Muscle layer of colon (tissue), 2 donors: ENCODE measurements around the gene CHST2.

Source experiments
- H3K27ac ChIP-seq: one replicate; pipeline ENCODE4 v1.7.0; 2013; ENCODE audit warnings: low read depth, mild to moderate bottlenecking, low read length, moderate library complexity
- H3K27me3 ChIP-seq, 2 donors: one replicate each; pipeline ENCODE4 v1.7.0; 2013; ENCODE audit warnings: low read length in 2 of 2, mild to moderate bottlenecking in 2 of 2; ENCODE audit not compliant: insufficient read depth in 2 of 2, control insufficient read depth in 1 of 2
- H3K36me3 ChIP-seq: one replicate; pipeline ENCODE4 v1.7.0; 2013; ENCODE audit warnings: mild to moderate bottlenecking, low read length; ENCODE audit not compliant: insufficient read depth
- H3K4me1 ChIP-seq: one replicate; pipeline ENCODE4 v1.7.0; 2013; ENCODE audit warnings: mild to moderate bottlenecking, low read length; ENCODE audit not compliant: insufficient read depth
- H3K4me3 ChIP-seq, 2 donors: one replicate each; pipeline ENCODE4 v1.7.0; 2013; ENCODE audit warnings: low read length in 2 of 2, low read depth in 1 of 2, mild to moderate bottlenecking in 1 of 2, moderate library complexity in 1 of 2
- H3K9ac ChIP-seq: one replicate; pipeline ENCODE4 v1.7.0; 2013; ENCODE audit warnings: low read length
- H3K9me3 ChIP-seq: one replicate; pipeline ENCODE4 v1.7.0; 2013; ENCODE audit warnings: mild to moderate bottlenecking, low read length
- donor health status: abdominal sarcoma.
- donor health status: Adenocarcinoma of cecum.

Gene CHST2

DNA sequence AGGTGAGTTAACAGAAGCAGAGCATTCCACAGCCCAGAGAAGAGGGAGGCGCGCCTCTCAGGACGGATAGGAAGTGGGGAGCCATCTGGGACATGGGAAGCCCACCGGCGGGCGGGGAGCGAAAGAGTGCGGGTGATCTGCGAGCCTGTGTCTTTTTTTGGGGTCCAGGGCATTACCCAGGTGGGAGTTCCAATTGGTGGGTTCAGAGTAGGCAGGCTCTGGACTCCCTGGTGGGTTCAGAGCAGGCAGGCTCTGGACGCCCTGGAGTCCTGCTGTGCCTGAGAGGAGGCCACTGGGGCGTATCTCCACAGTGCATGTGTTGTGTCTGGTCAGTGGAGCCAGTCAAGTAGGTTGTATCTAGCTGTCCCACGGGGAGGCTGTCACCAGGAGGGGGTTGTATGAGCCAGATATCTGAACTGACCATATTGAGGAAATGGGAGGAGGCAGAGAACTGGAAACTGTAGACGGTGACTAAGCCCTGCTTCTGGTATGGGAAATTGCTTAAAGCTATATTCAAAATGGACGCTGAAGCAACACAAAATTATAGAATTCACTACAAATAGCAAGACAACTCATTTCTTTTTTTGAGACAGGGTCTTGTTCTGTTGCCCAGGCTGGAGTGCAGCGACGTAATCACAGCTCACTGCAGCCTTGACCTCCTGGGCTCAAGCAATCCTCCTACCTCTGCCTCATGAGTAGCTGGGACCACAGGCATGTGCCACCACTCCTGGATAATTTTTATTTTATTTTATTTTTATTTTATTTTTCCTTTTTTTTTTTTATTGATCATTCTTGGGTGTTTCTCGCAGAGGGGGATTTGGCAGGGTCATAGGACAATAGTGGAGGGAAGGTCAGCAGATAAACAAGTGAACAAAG, 34.5 kb upstream of the CHST2 start:
- no peaks in the 10 kb centered on the region for H3K4me1 ChIP-seq
- no peaks in the 10 kb centered on the region for H3K27me3 ChIP-seq
- H3K4me3 ChIP-seq = no peak overlapping the region
- no peaks in the 10 kb centered on the region for H3K36me3 ChIP-seq
- H3K27ac ChIP-seq = no peak overlapping the region
- no peaks in the 10 kb centered on the region for H3K9me3 ChIP-seq
- H3K9ac ChIP-seq = no peak overlapping the region

DNA sequence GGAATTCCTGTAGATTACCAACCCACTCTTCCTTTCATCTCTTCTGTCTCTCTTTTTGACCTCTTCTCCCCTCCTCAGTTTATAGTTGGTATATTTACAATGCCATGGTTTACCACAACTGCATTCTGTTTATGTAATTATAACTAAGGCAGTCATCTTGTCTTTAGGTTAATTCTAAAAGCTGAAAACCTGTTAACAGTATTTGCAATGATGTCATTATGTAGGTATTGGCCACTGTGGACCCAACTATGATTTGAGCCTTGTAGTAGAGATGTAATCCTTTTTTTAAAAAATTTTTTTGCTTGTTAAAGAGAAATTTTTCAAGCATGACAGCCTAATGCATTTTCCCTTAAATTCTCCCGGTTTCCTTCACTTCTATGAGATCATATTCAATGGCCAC, 30.7 kb upstream of the CHST2 start:
- no peaks in the 10 kb centered on the region for H3K9me3 ChIP-seq
- no peaks in the 10 kb centered on the region for H3K27me3 ChIP-seq
- H3K9ac ChIP-seq = no peak overlapping the region
- no peak overlapping the region for H3K4me3 ChIP-seq
- H3K36me3 ChIP-seq = no peaks in the 10 kb centered on the region
- no peak overlapping the region for H3K27ac ChIP-seq
- H3K4me1 ChIP-seq = no peaks in the 10 kb centered on the region

DNA sequence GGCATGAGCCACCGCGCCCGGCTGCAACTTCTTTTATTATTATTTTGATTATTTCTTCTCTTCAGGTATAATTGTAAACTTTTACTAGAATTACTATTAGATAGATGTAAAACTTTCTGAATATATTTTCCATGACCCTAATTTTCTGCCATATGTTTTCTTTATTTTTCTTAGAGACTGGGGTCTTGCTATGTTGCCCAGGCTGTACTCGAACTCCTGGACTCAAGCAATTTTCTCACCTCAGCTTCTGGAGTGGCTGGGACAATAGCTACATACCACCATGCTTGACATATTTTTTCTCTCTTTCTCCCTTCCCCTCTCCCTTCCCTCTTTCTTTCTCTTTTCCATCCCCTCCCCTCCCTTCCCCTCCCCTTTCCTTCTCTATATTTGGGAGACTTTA, 29.6 kb upstream of the CHST2 start:
- Histone ChIP-seq H3K4me3 (no peak overlapping the region), H3K4me1 (no peaks in the 10 kb centered on the region), H3K27me3 (no peaks in the 10 kb centered on the region), H3K9me3 (no peaks in the 10 kb centered on the region), H3K36me3 (no peaks in the 10 kb centered on the region), H3K27ac (no peak overlapping the region), H3K9ac (no peak overlapping the region)

DNA sequence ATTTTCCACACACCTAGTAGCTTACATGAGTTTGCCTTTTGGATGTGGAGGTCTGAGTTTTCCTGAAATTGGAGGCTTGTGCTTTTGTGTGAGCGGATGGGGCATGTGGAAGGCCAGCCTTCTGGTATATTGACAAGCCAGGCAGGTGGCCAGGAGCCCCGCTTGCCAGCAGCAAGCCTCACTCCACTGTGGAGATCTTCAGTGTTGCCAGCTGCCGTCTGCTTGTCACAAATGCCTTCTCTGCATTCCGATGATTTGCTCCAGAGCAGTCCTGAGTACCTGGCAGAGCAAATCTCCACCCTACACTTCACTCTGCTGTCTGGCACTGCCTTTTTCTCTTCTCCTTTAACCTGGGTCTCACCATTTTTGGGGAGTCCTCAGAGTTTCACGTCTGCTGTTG, 29.1 kb upstream of the CHST2 start:
- no peaks in the 10 kb centered on the region for H3K4me1 ChIP-seq
- no peak overlapping the region for H3K9ac ChIP-seq
- no peak overlapping the region for H3K27ac ChIP-seq
- no peak overlapping the region for H3K4me3 ChIP-seq
- no peaks in the 10 kb centered on the region for H3K9me3 ChIP-seq
- no peaks in the 10 kb centered on the region for H3K27me3 ChIP-seq
- H3K36me3 ChIP-seq = no peaks in the 10 kb centered on the region

DNA sequence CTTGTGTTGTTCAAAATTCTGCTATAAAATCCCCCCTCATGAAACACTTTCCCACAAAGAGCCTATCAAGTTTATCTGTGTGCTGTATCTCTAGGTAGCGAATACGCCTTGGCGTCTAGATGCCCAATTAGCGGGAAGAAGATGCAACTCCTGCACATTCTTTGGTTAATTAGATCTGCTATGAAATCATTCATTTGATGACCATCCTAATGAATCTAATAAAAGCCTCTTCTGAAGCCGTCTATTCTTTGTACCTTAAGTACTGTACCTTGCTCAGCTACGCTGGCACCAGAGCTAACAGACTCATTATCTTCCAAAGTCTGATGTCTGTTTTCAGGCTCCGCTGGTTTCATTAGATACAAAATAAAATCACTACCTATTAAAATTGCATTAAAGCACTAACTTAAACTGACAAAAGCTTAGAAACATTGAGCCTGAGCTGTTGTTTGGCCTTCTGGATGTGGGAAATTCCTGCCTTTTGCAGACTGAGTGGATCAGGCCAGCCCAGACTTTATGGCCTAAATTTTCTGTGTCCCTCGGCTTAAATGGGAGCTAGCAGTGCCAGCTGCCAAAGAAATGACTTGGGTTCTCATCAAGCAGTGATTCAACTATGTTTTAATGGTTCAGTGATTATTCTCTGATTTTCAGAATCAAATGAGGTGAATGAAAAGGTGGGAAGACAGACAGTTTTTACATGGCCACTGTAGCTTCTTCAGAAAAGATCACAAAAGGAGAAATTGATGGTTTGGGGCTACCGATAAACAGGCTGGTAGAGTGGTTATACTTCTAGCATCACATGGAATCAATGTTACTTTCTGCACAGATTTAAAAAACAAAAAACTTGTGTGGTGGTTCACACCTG, 28.4 kb upstream of the CHST2 start:
- Histone ChIP-seq H3K27ac (no peak overlapping the region), H3K9ac (no peak overlapping the region), H3K4me1 (no peaks in the 10 kb centered on the region), H3K36me3 (no peaks in the 10 kb centered on the region), H3K27me3 (no peaks in the 10 kb centered on the region), H3K4me3 (no peak overlapping the region), H3K9me3 (no peaks in the 10 kb centered on the region)

DNA sequence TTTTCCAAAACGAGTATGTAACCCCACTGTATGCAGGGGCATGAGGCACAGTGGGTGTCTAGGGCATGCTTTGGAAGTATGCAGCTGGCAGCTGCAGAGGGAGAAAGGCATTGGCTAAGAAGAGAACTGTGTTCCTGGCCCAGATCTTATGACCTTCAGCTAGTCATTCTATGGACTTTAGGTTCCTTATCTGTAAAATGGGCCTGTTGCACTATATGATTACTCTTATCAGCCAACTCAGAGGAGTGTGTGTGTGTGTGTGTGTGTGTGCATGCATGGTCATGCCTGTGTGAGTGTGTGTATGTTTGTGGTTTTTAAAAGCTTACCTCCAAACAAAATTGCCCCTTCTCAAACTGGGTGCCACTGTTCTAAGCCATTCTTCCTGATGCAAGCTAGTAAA, 27.4 kb upstream of the CHST2 start:
- Histone ChIP-seq H3K9ac (no peak overlapping the region), H3K4me1 (no peaks in the 10 kb centered on the region), H3K27me3 (peaks cover 0 to 3% of the 10 kb centered on the region in 2 donors), H3K36me3 (no peaks in the 10 kb centered on the region), H3K4me3 (no peak overlapping the region), H3K9me3 (no peaks in the 10 kb centered on the region), H3K27ac (no peak overlapping the region)

DNA sequence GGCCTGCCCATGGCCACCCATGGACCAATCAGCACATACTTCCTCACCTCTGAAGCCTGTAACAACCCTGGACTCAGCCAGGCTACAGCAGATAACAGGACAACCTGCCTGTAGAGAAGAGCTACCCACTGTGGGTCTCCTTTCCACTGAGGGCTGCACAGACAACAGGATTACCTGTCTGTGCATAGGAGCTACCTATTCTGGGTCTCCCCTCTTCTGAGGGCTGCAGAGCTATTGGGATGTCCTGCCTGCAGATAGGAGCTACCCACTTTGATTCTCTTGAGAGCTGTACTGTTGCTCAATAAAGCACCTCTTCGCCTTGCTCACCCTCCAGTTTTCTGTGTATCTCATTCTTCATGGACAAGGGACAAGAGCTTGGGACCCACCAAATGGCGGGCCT, 23.8 kb upstream of the CHST2 start:
- Histone ChIP-seq H3K27ac (no peak overlapping the region), H3K9me3 (no peaks in the 10 kb centered on the region), H3K4me1 (no peaks in the 10 kb centered on the region), H3K4me3 (no peak overlapping the region), H3K27me3 (peaks cover 0 to 3% of the 10 kb centered on the region in 2 donors), H3K36me3 (no peaks in the 10 kb centered on the region), H3K9ac (no peak overlapping the region)

DNA sequence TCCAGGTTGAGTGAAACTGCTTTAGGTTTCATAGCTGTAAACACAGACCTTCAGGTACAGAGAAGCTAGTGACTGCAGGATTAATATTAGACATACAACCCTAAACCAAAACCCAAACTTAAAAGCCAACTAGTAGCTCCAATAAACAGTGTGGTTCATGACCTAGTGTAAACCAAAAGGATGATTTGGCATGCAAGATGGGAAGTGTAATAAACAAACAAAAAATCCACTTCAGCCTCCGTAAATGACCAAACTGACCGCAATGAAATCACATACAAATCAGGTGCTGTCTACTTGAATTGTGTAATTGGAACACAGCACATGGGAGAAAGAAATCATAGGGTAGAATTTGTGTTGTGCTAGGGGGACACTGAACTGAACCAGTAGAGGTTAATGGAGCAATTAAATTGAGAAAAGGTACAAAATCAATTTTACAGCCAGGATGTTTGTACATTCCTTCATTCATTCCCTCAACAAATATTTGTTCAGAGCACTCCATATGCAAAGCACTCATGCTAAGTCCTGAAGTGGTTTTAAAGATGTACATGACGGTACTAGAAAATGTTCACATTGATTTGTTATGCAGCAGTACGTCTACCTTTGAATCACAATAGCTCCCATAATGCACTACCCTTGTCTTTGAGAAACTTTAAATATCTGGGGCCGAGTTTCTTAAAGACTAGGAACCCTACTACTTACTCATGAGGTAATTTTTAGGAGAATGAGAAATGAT, 21.4 kb upstream of the CHST2 start:
- H3K4me3 ChIP-seq = no peak overlapping the region
- peaks cover 0 to 3% of the 10 kb centered on the region in 2 donors for H3K27me3 ChIP-seq
- H3K9me3 ChIP-seq = no peaks in the 10 kb centered on the region
- no peak overlapping the region for H3K9ac ChIP-seq
- no peak overlapping the region for H3K27ac ChIP-seq
- H3K36me3 ChIP-seq = no peaks in the 10 kb centered on the region
- no peaks in the 10 kb centered on the region for H3K4me1 ChIP-seq

DNA sequence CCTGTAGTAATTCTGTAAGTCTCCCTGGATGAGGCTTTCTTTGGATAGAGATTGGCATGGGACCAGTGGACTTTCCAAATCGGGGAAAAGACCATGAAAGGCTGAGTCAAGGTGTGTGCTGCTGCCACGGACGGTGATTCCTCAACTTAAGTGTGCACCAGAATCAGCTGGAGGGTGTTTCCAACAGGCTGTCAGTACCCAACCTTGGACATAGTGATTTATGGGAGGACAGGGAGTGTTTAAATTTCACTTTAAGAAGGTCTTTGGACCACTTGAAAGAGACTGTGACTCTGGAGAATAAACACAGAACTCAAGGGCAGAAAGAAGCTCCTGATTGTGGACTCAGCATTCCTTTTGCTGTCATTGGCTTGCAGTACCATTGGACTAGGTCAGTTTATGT, 20.4 kb upstream of the CHST2 start:
- Histone ChIP-seq H3K9me3 (no peaks in the 10 kb centered on the region), H3K27ac (no peak overlapping the region), H3K27me3 (peaks cover 0 to 3% of the 10 kb centered on the region in 2 donors), H3K4me3 (no peak overlapping the region), H3K36me3 (no peaks in the 10 kb centered on the region), H3K9ac (no peak overlapping the region), H3K4me1 (no peaks in the 10 kb centered on the region)

DNA sequence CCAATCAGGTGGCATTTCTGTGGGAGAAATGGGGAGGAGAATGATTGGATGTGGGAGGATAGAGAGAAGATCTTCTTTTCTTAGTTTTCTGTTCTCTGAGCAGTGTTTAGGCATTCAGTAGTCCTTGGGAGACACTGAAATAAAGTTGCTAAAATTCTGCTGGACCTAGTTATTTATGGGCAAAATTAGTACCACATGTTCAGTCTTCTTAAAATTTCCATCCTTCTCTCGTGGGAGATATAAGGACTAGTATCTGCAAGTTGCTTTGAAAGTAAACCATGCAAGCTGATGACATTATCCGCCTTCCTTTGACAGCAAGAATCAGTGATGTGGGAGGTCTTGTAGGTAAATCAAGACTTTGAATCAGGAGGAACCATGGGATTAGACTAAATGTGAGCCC, 19.9 kb upstream of the CHST2 start:
- Histone ChIP-seq H3K4me1 (no peaks in the 10 kb centered on the region), H3K4me3 (no peak overlapping the region), H3K9ac (no peak overlapping the region), H3K9me3 (peaks cover 3% of the 10 kb centered on the region), H3K27ac (no peak overlapping the region), H3K27me3 (peaks cover 0 to 3% of the 10 kb centered on the region in 2 donors), H3K36me3 (no peaks in the 10 kb centered on the region)

DNA sequence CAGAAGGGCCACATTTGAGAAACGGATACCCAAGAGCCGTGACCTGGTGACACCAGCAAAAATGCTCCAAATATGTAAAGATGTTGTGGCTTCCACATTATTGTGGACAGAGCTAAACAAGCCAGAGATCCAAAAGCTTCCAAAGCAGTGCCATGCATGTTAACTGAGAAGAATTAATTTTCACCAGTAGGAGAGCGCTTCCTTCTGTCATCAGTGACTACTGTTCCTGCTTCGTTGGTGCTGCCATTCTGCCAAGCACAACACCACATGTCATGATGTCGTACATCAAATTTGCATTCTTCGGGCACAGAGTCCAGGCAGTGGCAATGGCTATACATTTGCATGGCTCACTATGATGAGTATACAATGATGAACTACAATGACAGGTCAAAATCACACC, 19.1 kb upstream of the CHST2 start:
- Histone ChIP-seq H3K9me3 (peaks cover 10% of the 10 kb centered on the region), H3K4me3 (no peak overlapping the region), H3K27me3 (peaks cover 0 to 3% of the 10 kb centered on the region in 2 donors), H3K27ac (no peak overlapping the region), H3K36me3 (no peaks in the 10 kb centered on the region), H3K4me1 (no peaks in the 10 kb centered on the region), H3K9ac (no peak overlapping the region)
